Glutamatergic neuron (in vitro differentiated cells): ENCODE data around the gene ZCCHC7. TPM values are rescaled to one million over a fixed set of nuclear protein-coding genes. Genes with fewer than 3 reads are reported as not detected.
A peak's percentile ranks its signal among the peaks of the same experiment; 100 is the strongest.

Source experiments
- DNase-seq: peaks from one replicate; pipeline ENCODE4 v3.0.0; 2022
- H3K27ac Mint-ChIP-seq: one replicate; pipeline ENCODE4 v1.8.0; 2020; ENCODE audit warnings: mild to moderate bottlenecking, mixed read lengths, inconsistent platforms; ENCODE audit not compliant: unreplicated experiment
- H3K27me3 Mint-ChIP-seq: one replicate; pipeline ENCODE4 v1.8.0; 2020; ENCODE audit warnings: mild to moderate bottlenecking, moderate library complexity, mixed read lengths, inconsistent platforms; ENCODE audit not compliant: unreplicated experiment
- H3K36me3 Mint-ChIP-seq: one replicate; pipeline ENCODE4 v1.8.0; 2020; ENCODE audit warnings: mild to moderate bottlenecking, mixed read lengths, inconsistent platforms; ENCODE audit not compliant: unreplicated experiment
- H3K4me1 Mint-ChIP-seq: one replicate; pipeline ENCODE4 v1.8.0; 2020; ENCODE audit warnings: mild to moderate bottlenecking, low read depth, mixed read lengths, inconsistent platforms; ENCODE audit not compliant: unreplicated experiment
- H3K4me3 Mint-ChIP-seq: one replicate; pipeline ENCODE4 v1.8.0; 2020; ENCODE audit warnings: mild to moderate bottlenecking, mixed read lengths, inconsistent platforms; ENCODE audit not compliant: unreplicated experiment
- H3K9me3 Mint-ChIP-seq: one replicate; pipeline ENCODE4 v1.8.0; 2020; ENCODE audit warnings: mild to moderate bottlenecking, moderate library complexity, mixed read lengths, inconsistent platforms; ENCODE audit not compliant: unreplicated experiment
- total RNA-seq: library from RNA; stranded (reverse); fragmentation: NEBNext Ultra II Directional; extraction: Animal tissue kit (Norgen Biotek cat#: 25700); gene quantifications from one replicate; pipeline ENCODE4 v1.2.1, GENCODE V29; 2021; ENCODE audit not compliant: unreplicated experiment
- TF ChIP-seq, protein P1 (sequence below): fragments of 200-600 bp; sonication (generic); IDR thresholded peaks from one replicate; pipeline ENCODE4 v1.5.0; 2021; ENCODE audit not compliant: partially characterized antibody, unreplicated experiment

Gene ZCCHC7
- total RNA-seq, 1 donor from 2014 or later: 31.1 TPM

GRCh38 chr9:37206121-37206620 is 85.8 kb downstream of the ZCCHC7 start:
- no peak for DNase-seq
- H3K4me3 Mint-ChIP-seq: no peak overlapping the region
- H3K27ac Mint-ChIP-seq: no peak overlapping the region
- H3K36me3 Mint-ChIP-seq: peaks cover 11% of the 10 kb centered on the region
- peaks cover 3% of the 10 kb centered on the region for H3K27me3 Mint-ChIP-seq
- peaks cover 4% of the 10 kb centered on the region for H3K9me3 Mint-ChIP-seq
- TF ChIP-seq, protein P1, sequence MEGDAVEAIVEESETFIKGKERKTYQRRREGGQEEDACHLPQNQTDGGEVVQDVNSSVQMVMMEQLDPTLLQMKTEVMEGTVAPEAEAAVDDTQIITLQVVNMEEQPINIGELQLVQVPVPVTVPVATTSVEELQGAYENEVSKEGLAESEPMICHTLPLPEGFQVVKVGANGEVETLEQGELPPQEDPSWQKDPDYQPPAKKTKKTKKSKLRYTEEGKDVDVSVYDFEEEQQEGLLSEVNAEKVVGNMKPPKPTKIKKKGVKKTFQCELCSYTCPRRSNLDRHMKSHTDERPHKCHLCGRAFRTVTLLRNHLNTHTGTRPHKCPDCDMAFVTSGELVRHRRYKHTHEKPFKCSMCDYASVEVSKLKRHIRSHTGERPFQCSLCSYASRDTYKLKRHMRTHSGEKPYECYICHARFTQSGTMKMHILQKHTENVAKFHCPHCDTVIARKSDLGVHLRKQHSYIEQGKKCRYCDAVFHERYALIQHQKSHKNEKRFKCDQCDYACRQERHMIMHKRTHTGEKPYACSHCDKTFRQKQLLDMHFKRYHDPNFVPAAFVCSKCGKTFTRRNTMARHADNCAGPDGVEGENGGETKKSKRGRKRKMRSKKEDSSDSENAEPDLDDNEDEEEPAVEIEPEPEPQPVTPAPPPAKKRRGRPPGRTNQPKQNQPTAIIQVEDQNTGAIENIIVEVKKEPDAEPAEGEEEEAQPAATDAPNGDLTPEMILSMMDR: no peak
- peaks cover 25% of the 10 kb centered on the region for H3K4me1 Mint-ChIP-seq

- Mint-ChIP-seq H3K27ac (peak overlapping the region; percentile 88), H3K4me3 (peak overlapping the region; percentile 33), H3K36me3 (peaks cover 1% of the 10 kb centered on the region), H3K9me3 (peaks cover 4% of the 10 kb centered on the region), H3K4me1 (peaks cover 20% of the 10 kb centered on the region), H3K27me3 (no peaks in the 10 kb centered on the region)
- TF ChIP-seq, protein P1: no peak
- DNase-seq: no peak
These were observed 89.3 kb downstream of the ZCCHC7 start for GRCh38 chr9:37209431-37210386.

- DNase-seq: no peak
- Mint-ChIP-seq H3K27me3 (no peaks in the 10 kb centered on the region), H3K36me3 (no peaks in the 10 kb centered on the region), H3K27ac (peak overlapping the region; percentile 56), H3K4me1 (peaks cover 29% of the 10 kb centered on the region), H3K9me3 (peaks cover 4% of the 10 kb centered on the region), H3K4me3 (no peak overlapping the region)
- TF ChIP-seq, protein P1: no peak
These were observed 90.6 kb downstream of the ZCCHC7 start for GRCh38 chr9:37210737-37211523.

DNA sequence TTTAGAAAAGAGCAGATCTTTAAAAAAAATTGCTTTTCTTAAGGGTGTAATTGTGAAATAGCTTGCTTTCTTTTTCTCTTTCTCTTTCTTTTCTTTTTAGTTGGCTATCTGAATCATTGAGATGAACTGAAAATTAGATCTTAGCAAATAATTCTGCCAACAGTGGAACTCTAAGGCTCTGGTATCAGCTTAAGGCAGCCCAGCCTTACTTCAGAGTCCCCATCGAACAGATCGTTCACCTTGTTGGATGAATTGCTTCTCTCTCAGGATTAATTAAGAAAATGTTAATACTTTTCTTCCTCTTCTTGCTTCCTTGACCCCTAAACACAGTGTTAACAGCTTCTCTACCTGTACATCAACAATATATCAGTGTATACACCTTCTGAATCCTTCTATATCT is 92.1 kb downstream of the ZCCHC7 start:
- Mint-ChIP-seq H3K9me3 (peaks cover 1% of the 10 kb centered on the region), H3K27ac (peak overlapping the region; percentile 39), H3K4me1 (peaks cover 29% of the 10 kb centered on the region), H3K27me3 (no peaks in the 10 kb centered on the region), H3K4me3 (no peak overlapping the region), H3K36me3 (no peaks in the 10 kb centered on the region)
- DNase-seq: no peak
- TF ChIP-seq, protein P1: no peak
